Small intestine (tissue), 7 donors: ENCODE measurements around the gene CDH22. TPM values are rescaled to one million over a fixed set of nuclear protein-coding genes. Genes with fewer than 3 reads are reported as not detected.

Experiments
- DNase-seq, 2 donors: peaks; one replicate each; pipeline versions ENCODE4 v3.0.0 to v3.0.0-alpha.2; 2013
- FAIRE-seq: peaks from 2 replicates; lab custom pipeline; 2012; peaks lifted over from hg19 to GRCh38; lab: Jason Lieb, UNC
- H3K27ac ChIP-seq, 3 donors: one replicate each; pipeline ENCODE4 v1.5.1; 2013; ENCODE audit warnings: low read length in 2 of 3, mild to moderate bottlenecking in 2 of 3, control low read depth in 1 of 3, inconsistent platforms in 1 of 3, low read depth in 1 of 3, moderate library complexity in 1 of 3
- H3K27me3 ChIP-seq, 3 donors: one replicate each; pipeline ENCODE4 v1.6.1; 2013; ENCODE audit warnings: low read length in 3 of 3, inconsistent platforms in 1 of 3; ENCODE audit not compliant: control insufficient read depth in 3 of 3, insufficient read depth in 3 of 3
- H3K36me3 ChIP-seq, 3 donors: one replicate each; pipeline ENCODE4 v1.6.1; 2013; ENCODE audit warnings: low read length in 3 of 3, inconsistent platforms in 1 of 3, low read depth in 1 of 3, mild to moderate bottlenecking in 1 of 3, moderate library complexity in 1 of 3; ENCODE audit not compliant: control insufficient read depth in 3 of 3, insufficient read depth in 2 of 3
- H3K4me1 ChIP-seq, 3 donors: one replicate each; pipeline ENCODE4 v1.6.1; 2013; ENCODE audit warnings: low read length in 2 of 3, inconsistent platforms in 1 of 3, low read depth in 1 of 3, mild to moderate bottlenecking in 1 of 3, moderate library complexity in 1 of 3; ENCODE audit not compliant: control insufficient read depth in 3 of 3, insufficient read depth in 2 of 3
- H3K4me3 ChIP-seq, 3 donors: one replicate each; pipeline ENCODE4 v1.5.1; 2013; ENCODE audit warnings: low read length in 3 of 3, control low read depth in 1 of 3, inconsistent platforms in 1 of 3, low read depth in 1 of 3, mild to moderate bottlenecking in 1 of 3, moderate library complexity in 1 of 3
- H3K9me3 ChIP-seq, 2 donors: one replicate each; pipeline ENCODE4 v1.6.1; 2013; ENCODE audit warnings: low read depth in 1 of 2, low read length in 1 of 2; ENCODE audit not compliant: control insufficient read depth in 2 of 2, insufficient read depth in 1 of 2
- WGBS, 3 donors: extraction: QIAGEN DNeasy Blood & Tissue Kit; methylation state at CpG; one replicate each; pipeline ENCODE4 v1.1.7; 2013; 5-methylcytosine and 5-hydroxymethylcytosine counted together
- polyA plus RNA-seq, 4 donors: library from polyadenylated mRNA; stranded (reverse) in 3 of 4; unstranded in 1 of 4; fragments of 200-250 nt in 3 of 4; fragments of 120-200 nt in 1 of 4; gene quantifications; one replicate each; pipeline versions ENCODE4 v1.2.1 to v1.2.3, GENCODE V29; 2013
- donor health status: healthy with polysubstance abuse.
- donor health status: control.
- donor health status: control.
- donor health status: Bipolar disorder and iron deficiency.
- donor health status: healthy.

CDH22 gene
- polyA plus RNA-seq, 4 donors = 0.03 to 0.84 TPM; not detected in 2

- peaks cover 0 to 14% (median 8%) of the 10 kb centered on the region in 3 donors for H3K27me3 ChIP-seq
- no peak for FAIRE-seq
- H3K4me3 ChIP-seq = no peak overlapping the region
- WGBS, 3 donors = 28 to 42% (median 35%) methylated on average over 8 of the region's 8 CpGs
- no peaks in the 10 kb centered on the region for H3K4me1 ChIP-seq
- no peak for DNase-seq
- no peak overlapping the region for H3K27ac ChIP-seq
- no peaks in the 10 kb centered on the region for H3K9me3 ChIP-seq
- no peaks in the 10 kb centered on the region for H3K36me3 ChIP-seq
Measured at GRCh38 chr20:46139266-46139889, 168.9 kb downstream of the CDH22 start.

GRCh38 chr20:46137816-46138215 is 170.5 kb downstream of the CDH22 start:
- no peak overlapping the region for H3K27ac ChIP-seq
- WGBS, 3 donors = 52 to 76% (median 52%) methylated on average over 5 of the region's 5 CpGs
- no peaks in the 10 kb centered on the region for H3K4me1 ChIP-seq
- H3K4me3 ChIP-seq = no peak overlapping the region
- no peaks in the 10 kb centered on the region for H3K36me3 ChIP-seq
- no peak for DNase-seq
- no peaks in the 10 kb centered on the region for H3K9me3 ChIP-seq
- no peak for FAIRE-seq
- peaks cover 0 to 16% (median 8%) of the 10 kb centered on the region in 3 donors for H3K27me3 ChIP-seq

GRCh38 chr20:46135856-46136633 is 172.3 kb downstream of the CDH22 start:
- Histone ChIP-seq H3K4me1 (no peaks in the 10 kb centered on the region), H3K9me3 (no peaks in the 10 kb centered on the region), H3K4me3 (no peak overlapping the region), H3K36me3 (no peaks in the 10 kb centered on the region), H3K27ac (no peak overlapping the region), H3K27me3 (peaks cover 0 to 16% (median 16%) of the 10 kb centered on the region in 3 donors)
- 28 to 36% (median 36%) methylated on average over 12 of the region's 12 CpGs for WGBS, 3 donors
- no peak for DNase-seq
- no peak for FAIRE-seq

GRCh38 chr20:46134716-46135115 is 173.6 kb downstream of the CDH22 start:
- FAIRE-seq = no peak
- no peak for DNase-seq
- H3K4me1 ChIP-seq = no peaks in the 10 kb centered on the region

GRCh38 chr20:46133886-46134654 is 174.2 kb downstream of the CDH22 start:
- peaks cover 0 to 15% (median 8%) of the 10 kb centered on the region in 3 donors for H3K27me3 ChIP-seq
- no peak for DNase-seq
- no peaks in the 10 kb centered on the region for H3K36me3 ChIP-seq
- no peak overlapping the region for H3K4me3 ChIP-seq
- no peaks in the 10 kb centered on the region for H3K4me1 ChIP-seq
- 72 to 81% (median 78%) methylated on average over 11 of the region's 11 CpGs for WGBS, 3 donors
- no peak overlapping the region for H3K27ac ChIP-seq
- no peak for FAIRE-seq
- no peaks in the 10 kb centered on the region for H3K9me3 ChIP-seq

More at GRCh38 chr20:46134716-46135115, 173.6 kb downstream of the CDH22 start:
- no peaks in the 10 kb centered on the region for H3K9me3 ChIP-seq
- H3K27ac ChIP-seq = no peak overlapping the region
- no peaks in the 10 kb centered on the region for H3K36me3 ChIP-seq
- WGBS, 3 donors = 70 to 76% (median 76%) methylated on average over 6 to 7 of the region's 7 CpGs
- H3K4me3 ChIP-seq = no peak overlapping the region
- H3K27me3 ChIP-seq = peaks cover 0 to 19% (median 8%) of the 10 kb centered on the region in 3 donors

GRCh38 chr20:46132705-46133120 is 175.6 kb downstream of the CDH22 start:
- H3K4me1 ChIP-seq = no peaks in the 10 kb centered on the region
- no peak overlapping the region for H3K27ac ChIP-seq
- peaks cover 0 to 18% (median 2%) of the 10 kb centered on the region in 3 donors for H3K27me3 ChIP-seq
- no peak overlapping the region for H3K4me3 ChIP-seq
- no peaks in the 10 kb centered on the region for H3K36me3 ChIP-seq
- DNase-seq = peak; percentile 10 to 64
- no peak for FAIRE-seq
- WGBS, 3 donors = 15 to 16% (median 15%) methylated on average over 17 of the region's 17 CpGs
- no peaks in the 10 kb centered on the region for H3K9me3 ChIP-seq

GRCh38 chr20:46131396-46131795 is 176.9 kb downstream of the CDH22 start:
- no peak overlapping the region for H3K27ac ChIP-seq
- WGBS, 3 donors = 34 to 49% (median 43%) methylated on average over 6 of the region's 6 CpGs
- peaks cover 0 to 18% (median 2%) of the 10 kb centered on the region in 3 donors for H3K27me3 ChIP-seq
- DNase-seq (no peak), FAIRE-seq (no peak)
- H3K4me1 ChIP-seq = no peaks in the 10 kb centered on the region
- H3K4me3 ChIP-seq = no peak overlapping the region
- no peaks in the 10 kb centered on the region for H3K9me3 ChIP-seq
- H3K36me3 ChIP-seq = no peaks in the 10 kb centered on the region

- 18 to 48% (median 23%) methylated on average over 4 of the region's 4 CpGs for WGBS, 3 donors
- Histone ChIP-seq H3K36me3 (no peaks in the 10 kb centered on the region), H3K27ac (no peak overlapping the region), H3K4me1 (no peaks in the 10 kb centered on the region), H3K4me3 (no peak overlapping the region), H3K27me3 (peaks cover 0 to 18% (median 2%) of the 10 kb centered on the region in 3 donors), H3K9me3 (no peaks in the 10 kb centered on the region)
- FAIRE-seq (no peak), DNase-seq (no peak)
Measured at GRCh38 chr20:46130534-46130933, 177.8 kb downstream of the CDH22 start.
